K562 (cell line): ENCODE results near the gene PGBD1. TPM values are rescaled to one million over a fixed set of nuclear protein-coding genes. Genes with fewer than 3 reads are reported as not detected.

Experiments used
- CCAR2 ChIP-seq: fragments of 200-400 bp; formaldehyde crosslinking; IDR thresholded peaks from 2 replicates; pipeline ENCODE4 v1.6.1; 2017; ENCODE audit warnings: mild to moderate bottlenecking, low read depth, low read length
- HDAC8 ChIP-seq: fragments of 450-650 bp; IDR thresholded peaks from 2 replicates; pipeline ENCODE4 v1.6.1; 2016; ENCODE audit warnings: mild to moderate bottlenecking, missing genetic modification characterization, moderate library complexity, missing compliant biosample characterization
- PHF21A ChIP-seq: fragments of 450-650 bp; IDR thresholded peaks from 2 replicates; pipeline ENCODE4 v1.6.1; 2017; ENCODE audit warnings: low read depth, borderline replicate concordance
- SUPT5H ChIP-seq: fragments of 450-650 bp; IDR thresholded peaks from 2 replicates; pipeline ENCODE4 v1.6.1; 2016
- ZNF121 ChIP-seq: sonication (generic); formaldehyde crosslinking; conservative IDR thresholded peaks from 2 replicates; pipeline ENCODE4 v1.8.0; 2022; ENCODE audit warnings: missing genetic modification reagents
- polyA plus RNA-seq, 8 experiments: library from polyadenylated mRNA; depleted of rRNA in 4 of 8; stranded (reverse) in 5 of 8; unstranded in 3 of 8; fragments of >200 nt; fragmentation: Nextera tagmentation in 2 of 8; fragmentation: Illumina TruSeq in 1 of 8; extraction: Ambion mirVana in 2 of 8; extraction: Trizol in 1 of 8; gene quantifications; 2 replicates each; pipeline versions ENCODE4 v1.2.1 to v1.2.3, GENCODE V29; 2011 to 2014; ENCODE audit warnings: inconsistent platforms in 1 of 8, missing spikeins in 1 of 8
- total RNA-seq, 7 experiments: library from RNA; depleted of rRNA in 6 of 7; stranded (reverse); fragments of >200 nt in 6 of 7; fragmentation: Illumina TruSeq in 2 of 7; extraction: Trizol in 2 of 7; gene quantifications; 2 replicates each; pipeline versions ENCODE4 v1.2.1 to v1.2.3, GENCODE V29; 2011 to 2021; ENCODE audit warnings: low replicate concordance in 1 of 7
- TF ChIP-seq, protein P1 (sequence below), 2 experiments: fragments of 450-650 bp; IDR thresholded peaks; 2 replicates each; pipeline ENCODE4 v1.6.1; 2016; ENCODE audit warnings: mild to moderate bottlenecking in 2 of 2, borderline replicate concordance in 1 of 2, low read depth in 1 of 2, moderate library complexity in 1 of 2
- TF ChIP-seq, protein P2 (sequence below), 2 experiments: fragments of 250-450 bp in 1 of 2; fragments of 450-650 bp in 1 of 2; sonication (Bioruptor Pico) in 1 of 2; IDR thresholded peaks; 2 replicates each; pipeline versions ENCODE4 v1.6.1 to v1.8.0; 2016 to 2021; ENCODE audit warnings: mild to moderate bottlenecking in 2 of 2, moderate library complexity in 2 of 2, missing compliant biosample characterization in 1 of 2, missing genetic modification characterization in 1 of 2
- TF ChIP-seq, protein P3 (sequence below): fragments of 450-650 bp; IDR thresholded peaks from one replicate; pipeline ENCODE4 v1.6.1; 2018; ENCODE audit warnings: mild to moderate bottlenecking, moderate library complexity; ENCODE audit not compliant: partially characterized antibody
- TF ChIP-seq, protein P4 (sequence below): fragments of 450-650 bp; IDR thresholded peaks from 2 replicates; pipeline ENCODE4 v1.7.1; 2018; ENCODE audit warnings: mild to moderate bottlenecking, low read depth; ENCODE audit not compliant: partially characterized antibody
- TF ChIP-seq, protein P5 (sequence below): fragments of 450-650 bp; conservative IDR thresholded peaks from 2 replicates; pipeline ENCODE4 v1.6.1; 2016; ENCODE audit warnings: missing genetic modification characterization, low read depth, mild to moderate bottlenecking, control low read depth, missing compliant biosample characterization

PGBD1 gene
- total and polyA plus RNA-seq, 9 of the 15 experiments (the other 6 are each of a cell fraction or from before 2014, with no cell fraction given), result 3.3 to 9.0 (median 7.3) TPM

GRCh38 chr6:28281288-28282064, at the start of gene PGBD1 (continued):
- TF ChIP-seq SUPT5H (peak; percentile 70), HDAC8 (no peak), PHF21A (no peak), ZNF121 (CRISPR knock-in tag) (no peak; the same call in 1 of the 2 replicates), CCAR2 (no peak)
- TF ChIP-seq, protein P1, sequence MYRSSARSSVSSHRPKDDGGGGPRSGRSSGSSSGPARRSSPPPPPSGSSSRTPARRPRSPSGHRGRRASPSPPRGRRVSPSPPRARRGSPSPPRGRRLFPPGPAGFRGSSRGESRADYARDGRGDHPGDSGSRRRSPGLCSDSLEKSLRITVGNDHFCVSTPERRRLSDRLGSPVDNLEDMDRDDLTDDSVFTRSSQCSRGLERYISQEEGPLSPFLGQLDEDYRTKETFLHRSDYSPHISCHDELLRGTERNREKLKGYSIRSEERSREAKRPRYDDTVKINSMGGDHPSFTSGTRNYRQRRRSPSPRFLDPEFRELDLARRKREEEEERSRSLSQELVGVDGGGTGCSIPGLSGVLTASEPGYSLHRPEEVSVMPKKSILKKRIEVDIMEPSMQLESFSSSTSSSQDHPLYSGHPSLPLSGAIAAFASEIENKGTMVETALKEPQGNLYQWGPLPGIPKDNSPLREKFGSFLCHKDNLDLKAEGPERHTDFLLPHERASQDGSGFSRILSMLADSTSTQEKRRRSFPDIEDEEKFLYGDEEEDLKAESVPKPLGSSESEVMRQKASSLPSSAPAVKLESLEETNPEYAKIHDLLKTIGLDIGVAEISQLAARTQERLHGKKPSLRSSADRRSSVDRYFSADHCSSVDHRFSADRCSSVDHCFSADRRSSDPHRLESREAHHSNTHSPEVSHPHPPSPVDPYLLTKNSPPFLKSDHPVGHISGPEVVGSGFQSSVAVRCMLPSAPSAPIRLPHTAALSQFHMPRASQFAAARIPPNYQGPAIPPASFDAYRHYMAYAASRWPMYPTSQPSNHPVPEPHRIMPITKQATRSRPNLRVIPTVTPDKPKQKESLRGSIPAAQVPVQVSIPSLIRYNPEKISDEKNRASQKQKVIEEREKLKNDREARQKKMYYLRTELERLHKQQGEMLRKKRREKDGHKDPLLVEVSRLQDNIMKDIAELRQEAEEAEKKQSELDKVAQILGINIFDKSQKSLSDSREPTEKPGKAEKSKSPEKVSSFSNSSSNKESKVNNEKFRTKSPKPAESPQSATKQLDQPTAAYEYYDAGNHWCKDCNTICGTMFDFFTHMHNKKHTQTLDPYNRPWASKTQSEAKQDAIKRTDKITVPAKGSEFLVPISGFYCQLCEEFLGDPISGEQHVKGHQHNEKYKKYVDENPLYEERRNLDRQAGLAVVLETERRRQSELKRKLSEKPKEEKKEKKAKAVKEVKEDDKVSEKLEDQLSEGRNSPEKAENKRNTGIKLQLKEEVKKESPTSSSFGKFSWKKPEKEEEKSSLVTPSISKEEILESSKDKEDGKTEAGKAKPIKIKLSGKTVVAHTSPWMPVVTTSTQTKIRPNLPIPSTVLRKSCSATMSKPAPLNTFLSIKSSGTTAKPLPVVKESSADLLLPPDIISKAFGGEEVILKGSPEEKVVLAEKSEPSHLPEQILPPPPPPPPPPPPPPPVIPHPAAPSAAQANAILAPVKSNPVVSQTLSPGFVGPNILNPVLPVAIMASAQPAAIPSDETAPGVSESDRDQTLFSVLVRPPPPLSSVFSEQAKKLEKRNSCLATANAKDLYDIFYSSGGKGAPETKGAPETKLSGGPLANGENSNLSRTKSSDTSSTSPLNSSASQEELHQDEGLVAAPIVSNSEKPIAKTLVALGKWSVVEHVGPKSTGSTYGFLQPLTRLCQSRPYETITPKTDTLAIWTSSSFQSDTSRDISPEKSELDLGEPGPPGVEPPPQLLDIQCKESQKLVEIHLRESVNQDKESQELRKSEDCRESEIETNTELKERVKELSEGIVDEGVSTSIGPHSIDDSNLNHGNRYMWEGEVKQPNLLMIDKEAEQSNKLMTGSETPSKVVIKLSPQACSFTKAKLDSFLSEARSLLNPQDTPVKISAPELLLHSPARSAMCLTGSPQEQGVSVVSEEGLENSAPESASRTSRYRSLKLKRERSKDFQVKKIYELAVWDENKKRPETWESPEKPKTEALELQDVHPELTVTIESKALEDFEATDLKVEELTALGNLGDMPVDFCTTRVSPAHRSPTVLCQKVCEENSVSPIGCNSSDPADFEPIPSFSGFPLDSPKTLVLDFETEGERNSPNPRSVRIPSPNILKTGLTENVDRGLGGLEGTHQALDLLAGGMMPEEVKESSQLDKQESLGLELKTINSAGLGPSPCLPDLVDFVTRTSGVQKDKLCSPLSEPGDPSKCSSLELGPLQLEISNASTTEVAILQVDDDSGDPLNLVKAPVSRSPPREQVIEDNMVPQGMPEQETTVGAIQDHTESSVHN (IDR thresholded peaks at IDR 0.05; ENCODE audit: borderline replicate concordance in 1 of 2, low read depth in 1 of 2), result no peak
- TF ChIP-seq, protein P2, sequence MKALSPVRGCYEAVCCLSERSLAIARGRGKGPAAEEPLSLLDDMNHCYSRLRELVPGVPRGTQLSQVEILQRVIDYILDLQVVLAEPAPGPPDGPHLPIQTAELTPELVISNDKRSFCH (CRISPR knock-in tag; IDR thresholded peaks at IDR 0.05), result no peak
- TF ChIP-seq, protein P2 (tag; IDR thresholded peaks at IDR 0.05), result 0 out of 2 replicates have a peak, but pooled peaks have one; percentile 66
- TF ChIP-seq, protein P3, sequence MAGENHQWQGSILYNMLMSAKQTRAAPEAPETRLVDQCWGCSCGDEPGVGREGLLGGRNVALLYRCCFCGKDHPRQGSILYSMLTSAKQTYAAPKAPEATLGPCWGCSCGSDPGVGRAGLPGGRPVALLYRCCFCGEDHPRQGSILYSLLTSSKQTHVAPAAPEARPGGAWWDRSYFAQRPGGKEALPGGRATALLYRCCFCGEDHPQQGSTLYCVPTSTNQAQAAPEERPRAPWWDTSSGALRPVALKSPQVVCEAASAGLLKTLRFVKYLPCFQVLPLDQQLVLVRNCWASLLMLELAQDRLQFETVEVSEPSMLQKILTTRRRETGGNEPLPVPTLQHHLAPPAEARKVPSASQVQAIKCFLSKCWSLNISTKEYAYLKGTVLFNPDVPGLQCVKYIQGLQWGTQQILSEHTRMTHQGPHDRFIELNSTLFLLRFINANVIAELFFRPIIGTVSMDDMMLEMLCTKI, result no peak
- TF ChIP-seq, protein P4, sequence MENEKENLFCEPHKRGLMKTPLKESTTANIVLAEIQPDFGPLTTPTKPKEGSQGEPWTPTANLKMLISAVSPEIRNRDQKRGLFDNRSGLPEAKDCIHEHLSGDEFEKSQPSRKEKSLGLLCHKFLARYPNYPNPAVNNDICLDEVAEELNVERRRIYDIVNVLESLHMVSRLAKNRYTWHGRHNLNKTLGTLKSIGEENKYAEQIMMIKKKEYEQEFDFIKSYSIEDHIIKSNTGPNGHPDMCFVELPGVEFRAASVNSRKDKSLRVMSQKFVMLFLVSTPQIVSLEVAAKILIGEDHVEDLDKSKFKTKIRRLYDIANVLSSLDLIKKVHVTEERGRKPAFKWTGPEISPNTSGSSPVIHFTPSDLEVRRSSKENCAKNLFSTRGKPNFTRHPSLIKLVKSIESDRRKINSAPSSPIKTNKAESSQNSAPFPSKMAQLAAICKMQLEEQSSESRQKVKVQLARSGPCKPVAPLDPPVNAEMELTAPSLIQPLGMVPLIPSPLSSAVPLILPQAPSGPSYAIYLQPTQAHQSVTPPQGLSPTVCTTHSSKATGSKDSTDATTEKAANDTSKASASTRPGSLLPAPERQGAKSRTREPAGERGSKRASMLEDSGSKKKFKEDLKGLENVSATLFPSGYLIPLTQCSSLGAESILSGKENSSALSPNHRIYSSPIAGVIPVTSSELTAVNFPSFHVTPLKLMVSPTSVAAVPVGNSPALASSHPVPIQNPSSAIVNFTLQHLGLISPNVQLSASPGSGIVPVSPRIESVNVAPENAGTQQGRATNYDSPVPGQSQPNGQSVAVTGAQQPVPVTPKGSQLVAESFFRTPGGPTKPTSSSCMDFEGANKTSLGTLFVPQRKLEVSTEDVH, result peak; percentile 47
- TF ChIP-seq, protein P5, sequence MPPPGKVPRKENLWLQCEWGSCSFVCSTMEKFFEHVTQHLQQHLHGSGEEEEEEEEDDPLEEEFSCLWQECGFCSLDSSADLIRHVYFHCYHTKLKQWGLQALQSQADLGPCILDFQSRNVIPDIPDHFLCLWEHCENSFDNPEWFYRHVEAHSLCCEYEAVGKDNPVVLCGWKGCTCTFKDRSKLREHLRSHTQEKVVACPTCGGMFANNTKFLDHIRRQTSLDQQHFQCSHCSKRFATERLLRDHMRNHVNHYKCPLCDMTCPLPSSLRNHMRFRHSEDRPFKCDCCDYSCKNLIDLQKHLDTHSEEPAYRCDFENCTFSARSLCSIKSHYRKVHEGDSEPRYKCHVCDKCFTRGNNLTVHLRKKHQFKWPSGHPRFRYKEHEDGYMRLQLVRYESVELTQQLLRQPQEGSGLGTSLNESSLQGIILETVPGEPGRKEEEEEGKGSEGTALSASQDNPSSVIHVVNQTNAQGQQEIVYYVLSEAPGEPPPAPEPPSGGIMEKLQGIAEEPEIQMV, result no peak
